GM12878 (cell line): ENCODE results near the gene LIPE. TPM values are rescaled to one million over a fixed set of nuclear protein-coding genes. Genes with fewer than 3 reads are reported as not detected.

Experiments
- ATAC-seq: fragments of 200-7000 bp; cut with Tn5 transposase; 3 replicates; pipeline ENCODE4 v1.9.1; 2020; ENCODE audit warnings: mild to moderate bottlenecking, moderate library complexity
- BruUV-seq: library from RNA; stranded (reverse); fragments of 400-500 nt; replicated peaks from 2 replicates; lab custom pipeline; 2021; lab: Mats Ljungman, UMichigan
- CTCF ChIA-PET: fragments of 300-600 bp; sonication (Branson Sonifier 250); formaldehyde crosslinking; extraction: SDS; loops from one replicate; lab custom pipeline; 2021; ENCODE audit warnings: inconsistent platforms; lab: Yijun Ruan, JAX
- POLR2A ChIA-PET: fragments of 350-600 bp; formaldehyde crosslinking; extraction: SDS; loops from one replicate; lab custom pipeline; 2021; ENCODE audit warnings: inconsistent platforms; lab: Charles Lee
- RAD21 ChIA-PET: fragments of 300-600 bp; sonication (Branson Sonifier 250); formaldehyde crosslinking; loops from one replicate; lab custom pipeline; 2023; ENCODE audit warnings: antibody characterized with exemption; ENCODE audit not compliant: unreplicated experiment; lab: Charles Lee
- SMC1A ChIA-PET: fragments of 300-600 bp; sonication (Branson Sonifier 250); formaldehyde crosslinking; loops from one replicate; lab custom pipeline; 2023; ENCODE audit not compliant: unreplicated experiment, uncharacterized antibody; lab: Charles Lee
- DNase-seq: peaks from one replicate; pipeline ENCODE4 v3.0.0-alpha.2; 2011; ENCODE audit warnings: low read depth, low spot score
- FAIRE-seq: peaks from 3 replicates; lab custom pipeline; 2011; peaks lifted over from hg19 to GRCh38; lab: Jason Lieb, UNC
- H2AFZ ChIP-seq: 2 replicates; pipeline ENCODE4 v1.6.0; 2011; ENCODE audit warnings: low read depth, low read length, control low read depth; ENCODE audit not compliant: control insufficient read depth
- H3K27ac ChIP-seq: 2 replicates; pipeline ENCODE4 v1.5.1; 2011; ENCODE audit warnings: control low read depth; ENCODE audit not compliant: control insufficient read depth, insufficient read depth
- H3K27me3 ChIP-seq, 2 experiments: replicated peaks in 1 of 2; 2 replicates each; pipeline versions ENCODE4 v1.6.0 to v1.6.1; 2011; ENCODE audit warnings: low read length in 1 of 2; ENCODE audit not compliant: control insufficient read depth in 2 of 2, insufficient read depth in 2 of 2
- H3K36me3 ChIP-seq, 2 experiments: 2 replicates each; pipeline ENCODE4 v1.5.1; 2011; ENCODE audit warnings: low read length in 1 of 2; ENCODE audit not compliant: control insufficient read depth in 2 of 2, insufficient read depth in 2 of 2
- H3K4me1 ChIP-seq: 2 replicates; pipeline ENCODE4 v1.6.1; 2011; ENCODE audit warnings: mild to moderate bottlenecking, low read length, moderate library complexity, mixed read lengths; ENCODE audit not compliant: control insufficient read depth, insufficient read depth
- H3K4me2 ChIP-seq: 2 replicates; pipeline ENCODE4 v1.6.0; 2011; ENCODE audit warnings: control low read depth; ENCODE audit not compliant: control insufficient read depth, insufficient read depth
- H3K4me3 ChIP-seq: fragments of 200-600 bp; sonication (generic); 2 replicates; pipeline ENCODE4 v1.5.1; 2016
- H3K79me2 ChIP-seq: 2 replicates; pipeline ENCODE4 v1.6.0; 2011; ENCODE audit warnings: low read length; ENCODE audit not compliant: control insufficient read depth, insufficient read depth
- H3K9ac ChIP-seq: 2 replicates; pipeline ENCODE4 v1.8.0; 2011; ENCODE audit warnings: low read length, control low read depth, mixed read lengths; ENCODE audit not compliant: control insufficient read depth, insufficient read depth
- H3K9me3 ChIP-seq: replicated peaks from 3 replicates; pipeline ENCODE4 v1.5.1; 2011; ENCODE audit warnings: mild to moderate bottlenecking, low read length; ENCODE audit not compliant: control insufficient read depth, insufficient read depth
- H4K20me1 ChIP-seq: 2 replicates; pipeline ENCODE4 v1.6.0; 2011; ENCODE audit not compliant: control insufficient read depth, insufficient read depth
- BACH1 ChIP-seq: fragments of 450-650 bp; IDR thresholded peaks from 2 replicates; pipeline ENCODE4 v1.6.1; 2017; ENCODE audit warnings: mild to moderate bottlenecking, borderline replicate concordance
- CREM ChIP-seq: IDR thresholded peaks from 2 replicates; pipeline ENCODE4 v1.6.1; 2014; ENCODE audit warnings: antibody characterized with exemption, low read depth
- ETV6 ChIP-seq, 2 experiments: fragments of 450-650 bp in 1 of 2; IDR thresholded peaks in 1 of 2; conservative IDR thresholded peaks in 1 of 2; 2 replicates each; pipeline ENCODE4 v1.6.1; 2014; ENCODE audit warnings: antibody characterized with exemption in 1 of 2, borderline replicate concordance in 1 of 2, low read depth in 1 of 2, mild to moderate bottlenecking in 1 of 2, moderate library complexity in 1 of 2
- FOXK2 ChIP-seq: fragments of 450-650 bp; IDR thresholded peaks from 2 replicates; pipeline ENCODE4 v1.6.1; 2017; ENCODE audit warnings: mild to moderate bottlenecking, moderate library complexity
- FOXM1 ChIP-seq: IDR thresholded peaks from 2 replicates; pipeline ENCODE4 v1.6.1; 2012; ENCODE audit warnings: low read depth, mild to moderate bottlenecking, inconsistent platforms, low read length, moderate library complexity
- NBN ChIP-seq: fragments of 450-650 bp; IDR thresholded peaks from 2 replicates; pipeline ENCODE4 v1.6.1; 2016
- RCOR1 ChIP-seq: conservative IDR thresholded peaks from 2 replicates; pipeline ENCODE4 v1.6.1; 2012; ENCODE audit warnings: low read depth, low read length, improper control_type of control experiment
- SREBF1 ChIP-seq: IDR thresholded peaks from 2 replicates; pipeline ENCODE4 v1.6.1; 2012; ENCODE audit warnings: mild to moderate bottlenecking, low read length
- WGBS: methylation state at CpG from one replicate; pipeline ENCODE4 v1.1.6; 2016; ENCODE audit warnings: low lambda C conversion rate; ENCODE audit not compliant: insufficient replicate concordance, insufficient coverage; ENCODE audit errors: missing lambda C conversion rate; 5-methylcytosine and 5-hydroxymethylcytosine counted together
- in situ Hi-C: fragments of 300-500 bp; cut with MboI; formaldehyde crosslinking; loops from 9 replicates; pipeline ENCODE4 v1.14.3; 2018; ENCODE audit warnings: mixed read lengths
- intact Hi-C: fragments of 100-400 bp; cut with micrococcal nuclease; formaldehyde crosslinking; loops from one replicate; pipeline ENCODE4 v1.14.2; 2022; ENCODE audit not compliant: unreplicated experiment
- polyA plus RNA-seq, 11 experiments: library from polyadenylated mRNA; depleted of rRNA in 4 of 11; unstranded in 6 of 11; stranded (reverse) in 5 of 11; fragments of >200 nt; fragmentation: Nextera tagmentation in 4 of 11; fragmentation: Illumina TruSeq in 1 of 11; extraction: Ambion mirVana in 4 of 11; extraction: Trizol in 1 of 11; gene quantifications; 1 replicate in 1 of 11; 2 replicates in 10 of 11; pipeline versions ENCODE4 v1.2.1 to v1.2.3, GENCODE V29; 2011 to 2016; ENCODE audit warnings: inconsistent platforms in 2 of 11, missing spikeins in 2 of 11, low read depth in 1 of 11
- total RNA-seq, 4 experiments: library from RNA; depleted of rRNA in 3 of 4; stranded (reverse); fragments of >200 nt in 3 of 4; fragmentation: Illumina TruSeq in 1 of 4; extraction: Trizol in 1 of 4; gene quantifications; 2 replicates each; pipeline versions ENCODE4 v1.2.1 to v1.2.3, GENCODE V29; 2013 to 2021
- TF ChIP-seq, protein P1 (sequence below): fragments of 450-650 bp; IDR thresholded peaks from 2 replicates; pipeline ENCODE4 v1.6.1; 2017; ENCODE audit warnings: borderline replicate concordance
- TF ChIP-seq, protein P2 (sequence below): IDR thresholded peaks from 2 replicates; pipeline ENCODE4 v1.6.1; 2012; ENCODE audit warnings: improper control_type of control experiment, low read depth, low read length; ENCODE audit not compliant: insufficient replicate concordance
- TF ChIP-seq, protein P3 (sequence below): fragments of 450-650 bp; IDR thresholded peaks from 2 replicates; pipeline ENCODE4 v1.6.1; 2017; ENCODE audit warnings: antibody characterized with exemption, mild to moderate bottlenecking, moderate library complexity
- TF ChIP-seq, protein P4 (sequence below): fragments of 450-650 bp; IDR thresholded peaks from 2 replicates; pipeline ENCODE4 v1.6.1; 2016; ENCODE audit warnings: mild to moderate bottlenecking
- TF ChIP-seq, protein P5 (sequence below): IDR thresholded peaks from 2 replicates; pipeline ENCODE4 v1.6.1; 2012; ENCODE audit warnings: low read depth, low read length, improper control_type of control experiment

The LIPE gene
- total and polyA plus RNA-seq, 10 of the 15 experiments (the other 5 are each of a cell fraction or from before 2014, with no cell fraction given) = 0.02 to 33.3 (median 9.5) TPM

DNA sequence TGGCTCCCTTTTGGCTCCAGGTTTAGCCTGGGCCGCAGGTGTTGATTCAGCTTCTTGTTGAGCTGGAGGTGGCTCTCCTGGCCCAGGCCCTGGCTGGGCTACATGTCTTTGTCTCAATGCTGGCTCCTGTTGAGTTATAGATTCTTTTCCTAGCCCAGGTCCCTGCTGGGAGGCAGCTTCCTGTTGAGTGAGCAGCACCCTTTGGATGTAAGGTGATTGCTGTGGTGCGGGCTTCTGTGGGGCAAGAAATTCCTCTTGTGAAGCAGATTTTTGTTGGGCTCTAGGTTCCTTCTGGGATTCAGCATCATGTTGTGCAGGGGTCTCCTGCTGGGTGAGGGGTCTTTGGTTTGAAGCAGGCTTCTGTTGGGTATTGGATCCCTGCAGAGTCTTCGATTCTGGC lies 545 bp downstream of the LIPE start:
- in situ Hi-C loops = no loop called here
- no TSS peak for BruUV-seq
- no peak for TF ChIP-seq CREM
- TF ChIP-seq FOXK2 = no peak
- TF ChIP-seq RCOR1 = no peak
- TF ChIP-seq, protein P1, sequence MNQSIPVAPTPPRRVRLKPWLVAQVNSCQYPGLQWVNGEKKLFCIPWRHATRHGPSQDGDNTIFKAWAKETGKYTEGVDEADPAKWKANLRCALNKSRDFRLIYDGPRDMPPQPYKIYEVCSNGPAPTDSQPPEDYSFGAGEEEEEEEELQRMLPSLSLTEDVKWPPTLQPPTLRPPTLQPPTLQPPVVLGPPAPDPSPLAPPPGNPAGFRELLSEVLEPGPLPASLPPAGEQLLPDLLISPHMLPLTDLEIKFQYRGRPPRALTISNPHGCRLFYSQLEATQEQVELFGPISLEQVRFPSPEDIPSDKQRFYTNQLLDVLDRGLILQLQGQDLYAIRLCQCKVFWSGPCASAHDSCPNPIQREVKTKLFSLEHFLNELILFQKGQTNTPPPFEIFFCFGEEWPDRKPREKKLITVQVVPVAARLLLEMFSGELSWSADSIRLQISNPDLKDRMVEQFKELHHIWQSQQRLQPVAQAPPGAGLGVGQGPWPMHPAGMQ = no peak
- TF ChIP-seq NBN = no peak
- TF ChIP-seq, protein P2, sequence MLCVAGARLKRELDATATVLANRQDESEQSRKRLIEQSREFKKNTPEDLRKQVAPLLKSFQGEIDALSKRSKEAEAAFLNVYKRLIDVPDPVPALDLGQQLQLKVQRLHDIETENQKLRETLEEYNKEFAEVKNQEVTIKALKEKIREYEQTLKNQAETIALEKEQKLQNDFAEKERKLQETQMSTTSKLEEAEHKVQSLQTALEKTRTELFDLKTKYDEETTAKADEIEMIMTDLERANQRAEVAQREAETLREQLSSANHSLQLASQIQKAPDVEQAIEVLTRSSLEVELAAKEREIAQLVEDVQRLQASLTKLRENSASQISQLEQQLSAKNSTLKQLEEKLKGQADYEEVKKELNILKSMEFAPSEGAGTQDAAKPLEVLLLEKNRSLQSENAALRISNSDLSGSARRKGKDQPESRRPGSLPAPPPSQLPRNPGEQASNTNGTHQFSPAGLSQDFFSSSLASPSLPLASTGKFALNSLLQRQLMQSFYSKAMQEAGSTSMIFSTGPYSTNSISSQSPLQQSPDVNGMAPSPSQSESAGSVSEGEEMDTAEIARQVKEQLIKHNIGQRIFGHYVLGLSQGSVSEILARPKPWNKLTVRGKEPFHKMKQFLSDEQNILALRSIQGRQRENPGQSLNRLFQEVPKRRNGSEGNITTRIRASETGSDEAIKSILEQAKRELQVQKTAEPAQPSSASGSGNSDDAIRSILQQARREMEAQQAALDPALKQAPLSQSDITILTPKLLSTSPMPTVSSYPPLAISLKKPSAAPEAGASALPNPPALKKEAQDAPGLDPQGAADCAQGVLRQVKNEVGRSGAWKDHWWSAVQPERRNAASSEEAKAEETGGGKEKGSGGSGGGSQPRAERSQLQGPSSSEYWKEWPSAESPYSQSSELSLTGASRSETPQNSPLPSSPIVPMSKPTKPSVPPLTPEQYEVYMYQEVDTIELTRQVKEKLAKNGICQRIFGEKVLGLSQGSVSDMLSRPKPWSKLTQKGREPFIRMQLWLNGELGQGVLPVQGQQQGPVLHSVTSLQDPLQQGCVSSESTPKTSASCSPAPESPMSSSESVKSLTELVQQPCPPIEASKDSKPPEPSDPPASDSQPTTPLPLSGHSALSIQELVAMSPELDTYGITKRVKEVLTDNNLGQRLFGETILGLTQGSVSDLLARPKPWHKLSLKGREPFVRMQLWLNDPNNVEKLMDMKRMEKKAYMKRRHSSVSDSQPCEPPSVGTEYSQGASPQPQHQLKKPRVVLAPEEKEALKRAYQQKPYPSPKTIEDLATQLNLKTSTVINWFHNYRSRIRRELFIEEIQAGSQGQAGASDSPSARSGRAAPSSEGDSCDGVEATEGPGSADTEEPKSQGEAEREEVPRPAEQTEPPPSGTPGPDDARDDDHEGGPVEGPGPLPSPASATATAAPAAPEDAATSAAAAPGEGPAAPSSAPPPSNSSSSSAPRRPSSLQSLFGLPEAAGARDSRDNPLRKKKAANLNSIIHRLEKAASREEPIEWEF = no peak
- TF ChIP-seq, protein P3, sequence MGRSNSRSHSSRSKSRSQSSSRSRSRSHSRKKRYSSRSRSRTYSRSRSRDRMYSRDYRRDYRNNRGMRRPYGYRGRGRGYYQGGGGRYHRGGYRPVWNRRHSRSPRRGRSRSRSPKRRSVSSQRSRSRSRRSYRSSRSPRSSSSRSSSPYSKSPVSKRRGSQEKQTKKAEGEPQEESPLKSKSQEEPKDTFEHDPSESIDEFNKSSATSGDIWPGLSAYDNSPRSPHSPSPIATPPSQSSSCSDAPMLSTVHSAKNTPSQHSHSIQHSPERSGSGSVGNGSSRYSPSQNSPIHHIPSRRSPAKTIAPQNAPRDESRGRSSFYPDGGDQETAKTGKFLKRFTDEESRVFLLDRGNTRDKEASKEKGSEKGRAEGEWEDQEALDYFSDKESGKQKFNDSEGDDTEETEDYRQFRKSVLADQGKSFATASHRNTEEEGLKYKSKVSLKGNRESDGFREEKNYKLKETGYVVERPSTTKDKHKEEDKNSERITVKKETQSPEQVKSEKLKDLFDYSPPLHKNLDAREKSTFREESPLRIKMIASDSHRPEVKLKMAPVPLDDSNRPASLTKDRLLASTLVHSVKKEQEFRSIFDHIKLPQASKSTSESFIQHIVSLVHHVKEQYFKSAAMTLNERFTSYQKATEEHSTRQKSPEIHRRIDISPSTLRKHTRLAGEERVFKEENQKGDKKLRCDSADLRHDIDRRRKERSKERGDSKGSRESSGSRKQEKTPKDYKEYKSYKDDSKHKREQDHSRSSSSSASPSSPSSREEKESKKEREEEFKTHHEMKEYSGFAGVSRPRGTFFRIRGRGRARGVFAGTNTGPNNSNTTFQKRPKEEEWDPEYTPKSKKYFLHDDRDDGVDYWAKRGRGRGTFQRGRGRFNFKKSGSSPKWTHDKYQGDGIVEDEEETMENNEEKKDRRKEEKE = no peak
- TF ChIP-seq, protein P4, sequence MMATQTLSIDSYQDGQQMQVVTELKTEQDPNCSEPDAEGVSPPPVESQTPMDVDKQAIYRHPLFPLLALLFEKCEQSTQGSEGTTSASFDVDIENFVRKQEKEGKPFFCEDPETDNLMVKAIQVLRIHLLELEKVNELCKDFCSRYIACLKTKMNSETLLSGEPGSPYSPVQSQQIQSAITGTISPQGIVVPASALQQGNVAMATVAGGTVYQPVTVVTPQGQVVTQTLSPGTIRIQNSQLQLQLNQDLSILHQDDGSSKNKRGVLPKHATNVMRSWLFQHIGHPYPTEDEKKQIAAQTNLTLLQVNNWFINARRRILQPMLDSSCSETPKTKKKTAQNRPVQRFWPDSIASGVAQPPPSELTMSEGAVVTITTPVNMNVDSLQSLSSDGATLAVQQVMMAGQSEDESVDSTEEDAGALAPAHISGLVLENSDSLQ = no peak
- TF ChIP-seq SREBF1 = no peak
- TF ChIP-seq BACH1 = no peak
- TF ChIP-seq ETV6 (conservative IDR thresholded peaks at IDR 0.05 in 1 of 2, IDR thresholded peaks at IDR 0.05 in 1 of 2; ENCODE audit: borderline replicate concordance in 1 of 2, low read depth in 1 of 2) = no peak
- TF ChIP-seq, protein P5, sequence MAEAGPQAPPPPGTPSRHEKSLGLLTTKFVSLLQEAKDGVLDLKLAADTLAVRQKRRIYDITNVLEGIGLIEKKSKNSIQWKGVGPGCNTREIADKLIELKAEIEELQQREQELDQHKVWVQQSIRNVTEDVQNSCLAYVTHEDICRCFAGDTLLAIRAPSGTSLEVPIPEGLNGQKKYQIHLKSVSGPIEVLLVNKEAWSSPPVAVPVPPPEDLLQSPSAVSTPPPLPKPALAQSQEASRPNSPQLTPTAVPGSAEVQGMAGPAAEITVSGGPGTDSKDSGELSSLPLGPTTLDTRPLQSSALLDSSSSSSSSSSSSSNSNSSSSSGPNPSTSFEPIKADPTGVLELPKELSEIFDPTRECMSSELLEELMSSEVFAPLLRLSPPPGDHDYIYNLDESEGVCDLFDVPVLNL = no peak
- no peak for TF ChIP-seq FOXM1

More for the DNA sequence above, 545 bp downstream of the LIPE start:
- Histone ChIP-seq H3K4me1 (peaks cover 7% of the 10 kb centered on the region), H3K27me3 (no peaks in the 10 kb centered on the region), H3K4me3 (no peak overlapping the region), H3K9ac (no peak overlapping the region), H3K36me3 (no peaks in the 10 kb centered on the region), H3K4me2 (no peak overlapping the region), H3K9me3 (no peaks in the 10 kb centered on the region), H4K20me1 (no peaks in the 10 kb centered on the region), H3K79me2 (peaks cover 4% of the 10 kb centered on the region), H2AFZ (no peak overlapping the region), H3K27ac (no peak overlapping the region)
- intact Hi-C loops = no loop called here
- no peak for DNase-seq
- ChIA-PET POLR2A (interaction anchor here (0.6 kb wide), 1 partner anchor 1506 kb away, joined by 4 read pairs; no protein-coding TSS in a partner anchor), RAD21 (no interaction called here), CTCF (interaction anchor here (4.0 to 4.4 kb wide), 2 partner anchors 11 to 14 kb away, joined by 26 to 27 read pairs; no protein-coding TSS in a partner anchor), SMC1A (no interaction called here)
- no peak for ATAC-seq
- no peak for FAIRE-seq
- WGBS = 60% methylated on average over 3 of the region's 3 CpGs
